HG03159 (cell line): ENCODE measurements around the gene SVOP.
"Not testable (repeated sequence)": the region's sequence is repeated elsewhere in the genome, so short reads cannot be mapped to it uniquely, and the experiment has no call there.

Experiments
- ATAC-seq: cut with Tn5 transposase; IDR thresholded peaks from one replicate; pipeline ENCODE4 v1.9.1; 2021; ENCODE audit warnings: mild to moderate bottlenecking, moderate library complexity; ENCODE audit not compliant: unreplicated experiment

The SVOP gene

DNA sequence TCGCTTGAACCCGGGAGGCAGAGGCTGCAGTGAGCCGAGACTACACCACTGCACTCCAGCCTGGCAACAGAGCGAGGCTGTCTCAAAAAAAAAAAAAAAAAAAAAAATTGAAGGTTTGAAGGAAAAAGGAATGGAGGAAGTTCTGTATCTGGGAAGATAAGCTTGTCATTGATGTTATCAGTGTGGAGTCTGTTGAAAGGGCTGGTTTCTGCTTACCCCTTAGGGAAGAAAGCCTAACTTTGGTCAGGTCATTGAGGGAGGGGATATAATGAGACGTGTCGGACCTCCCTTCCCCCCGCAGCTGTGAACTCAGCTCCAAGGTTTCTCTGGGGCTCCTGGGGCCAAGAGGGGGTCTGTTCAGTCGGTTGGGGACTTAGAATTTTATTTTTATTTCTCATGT, 124.5 kb downstream of the SVOP start:
- no peak for ATAC-seq

DNA sequence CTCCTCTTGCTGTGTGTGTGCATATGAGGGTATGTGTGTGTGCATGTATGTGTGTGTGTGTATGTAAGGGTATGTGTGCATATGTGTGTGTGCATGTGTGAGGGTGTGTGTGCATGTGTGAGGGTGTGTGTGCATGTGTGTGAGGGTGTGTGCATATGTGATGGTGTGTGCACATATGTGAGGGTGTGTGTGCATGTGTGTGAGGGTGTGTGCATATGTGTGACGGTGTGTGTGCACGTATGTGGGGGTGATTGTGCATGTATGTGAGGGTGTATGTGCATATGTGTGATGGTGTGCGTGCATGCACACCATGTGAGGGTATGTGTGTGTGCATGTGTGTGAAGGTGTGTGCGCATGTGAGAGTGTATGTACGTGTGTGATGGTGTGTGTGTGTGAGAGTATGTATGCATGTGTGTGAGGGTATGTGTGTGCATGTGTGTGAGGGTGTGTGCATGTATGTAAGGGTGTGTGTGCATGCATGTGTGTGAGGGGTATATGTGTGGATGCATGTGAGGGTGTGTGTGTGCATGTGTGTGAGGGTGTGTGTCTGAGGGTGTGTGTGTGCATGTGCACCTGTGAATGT, 125.6 kb downstream of the SVOP start:
- no peak for ATAC-seq

DNA sequence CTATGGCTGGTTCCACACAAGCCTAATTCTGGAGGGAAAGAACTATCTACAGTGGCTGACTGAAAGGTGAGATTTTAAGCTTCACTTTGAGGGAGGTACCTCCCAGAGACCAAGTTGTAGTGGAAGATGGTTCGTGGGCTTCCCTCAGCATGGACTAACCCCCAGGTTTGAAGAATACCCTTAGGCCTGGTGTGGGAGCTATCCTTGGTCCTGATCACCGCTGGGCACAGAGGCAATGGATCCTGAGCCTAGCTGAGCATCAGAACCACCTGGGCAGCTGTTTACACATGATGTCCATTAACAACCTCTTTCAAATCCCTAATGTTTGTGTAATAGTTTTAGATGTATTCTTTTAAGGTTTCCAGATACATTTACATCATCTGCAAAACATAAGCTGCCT, 130.7 kb downstream of the SVOP start:
- no peak for ATAC-seq

DNA sequence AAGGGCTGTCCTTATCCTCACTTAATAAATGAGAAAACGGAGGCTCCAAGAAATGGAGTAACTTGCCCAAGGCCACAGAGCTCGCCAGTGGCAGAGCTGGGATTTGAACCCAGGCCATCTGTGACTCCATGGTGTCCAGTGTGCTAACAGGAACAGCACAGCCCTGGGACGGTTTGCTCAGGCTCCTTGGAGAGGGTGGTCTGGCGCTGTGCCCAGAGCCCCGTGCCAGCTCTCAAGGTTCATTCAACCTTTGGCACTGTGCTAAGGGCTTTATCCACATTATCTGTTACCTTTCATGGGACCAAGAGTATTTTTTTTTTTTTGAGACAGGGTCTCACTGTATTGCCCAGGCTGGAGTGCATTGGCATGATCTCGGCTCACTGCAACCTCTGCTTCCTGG, 132.8 kb downstream of the SVOP start:
- no peak for ATAC-seq

DNA sequence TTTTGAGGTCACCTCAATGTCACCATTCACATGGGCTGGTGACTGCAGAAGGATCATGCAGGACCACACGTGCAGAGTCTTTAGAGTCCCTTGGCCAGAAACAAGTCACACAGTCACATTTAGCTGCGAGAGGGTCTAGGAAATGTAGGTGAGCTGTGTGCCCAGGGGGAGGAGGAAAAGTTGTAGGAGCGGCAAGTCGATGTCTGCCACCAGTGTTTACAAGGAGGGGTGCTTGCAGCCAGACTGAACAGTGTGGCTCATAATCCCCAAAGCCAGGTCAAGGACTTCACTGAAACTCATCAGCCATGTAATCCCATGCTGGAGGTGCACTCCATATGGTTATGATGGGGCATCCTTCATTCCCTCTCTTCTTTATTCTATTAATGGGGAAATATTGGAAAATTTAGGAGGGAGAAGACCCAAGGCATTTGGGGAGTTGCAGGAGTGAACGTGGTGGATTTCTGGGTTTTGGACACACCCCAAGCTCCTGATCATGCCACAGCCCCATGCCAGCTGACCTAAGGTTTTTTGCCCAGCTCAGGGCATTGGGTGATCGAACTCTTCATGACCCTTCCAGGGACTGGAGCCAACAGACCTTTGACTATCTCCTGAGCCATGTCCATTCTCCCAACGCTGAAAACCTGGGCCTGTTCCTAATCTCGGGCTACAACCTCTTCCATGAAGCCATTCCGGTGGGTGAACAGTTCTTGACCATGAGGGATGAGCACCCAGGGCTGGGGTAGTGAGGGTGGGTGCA, 133.8 kb downstream of the SVOP start:
- ATAC-seq: no peak

DNA sequence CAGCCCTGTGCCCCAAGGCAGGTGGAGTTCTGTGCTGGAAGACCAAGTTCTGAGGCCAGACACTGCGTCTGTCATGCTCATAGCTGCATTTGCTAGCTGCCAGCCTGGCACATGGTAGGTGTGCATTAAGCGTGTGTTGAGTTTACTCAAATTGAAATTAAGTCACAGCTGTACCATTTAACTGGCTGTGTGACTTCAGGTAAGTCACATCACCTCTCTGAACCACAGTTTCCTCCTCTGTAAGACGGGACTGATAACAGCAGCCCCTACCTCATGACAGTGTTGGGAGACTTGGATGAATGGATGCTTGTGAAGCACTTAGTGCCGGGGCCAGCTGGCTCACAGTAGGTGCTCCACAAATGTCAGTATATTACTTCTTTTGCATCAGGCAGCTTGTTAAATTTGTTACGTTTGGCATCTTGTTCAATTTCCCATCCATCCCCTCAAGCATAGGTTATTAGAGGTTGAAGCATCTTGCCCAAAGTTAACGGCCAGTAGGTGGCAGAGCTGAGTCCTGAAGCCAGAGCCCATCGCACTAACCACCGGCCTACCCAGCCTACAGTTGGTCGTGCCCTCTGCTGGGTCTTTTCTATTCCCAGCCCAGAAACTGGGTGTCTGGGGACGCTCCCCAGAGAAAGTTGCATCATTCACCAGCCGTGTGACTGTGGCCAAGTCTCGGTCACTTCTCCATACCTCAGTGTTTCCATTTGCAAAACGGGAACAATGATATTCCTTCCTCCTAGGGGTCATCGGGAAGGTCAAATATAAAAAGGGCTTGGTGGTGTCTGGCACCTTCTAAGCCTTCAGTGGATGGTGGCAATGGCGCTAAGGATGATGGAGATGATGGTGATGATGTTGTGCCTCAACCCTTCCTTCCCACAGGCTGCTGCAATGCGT, 136.5 kb downstream of the SVOP start:
- ATAC-seq: no peak

DNA sequence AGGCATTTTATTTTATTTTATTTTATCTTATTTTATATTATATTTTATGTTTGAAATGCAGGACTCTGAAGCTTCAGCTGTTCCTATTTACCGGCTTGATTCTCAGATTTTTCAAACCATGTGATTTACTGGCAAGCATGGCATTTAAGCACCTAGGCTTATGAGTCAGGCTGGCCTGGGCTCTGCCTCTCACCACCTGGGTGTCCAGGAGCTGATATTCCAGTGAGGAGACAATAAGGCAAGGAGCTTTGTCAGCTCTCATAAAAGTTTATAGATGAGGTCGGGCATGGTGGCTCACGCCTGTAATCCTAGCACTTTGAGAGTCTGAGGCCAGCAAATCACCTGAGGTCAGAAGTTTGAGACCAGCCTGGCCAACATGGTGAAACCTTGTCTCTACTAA, 138.9 kb downstream of the SVOP start:
- ATAC-seq: no peak

DNA sequence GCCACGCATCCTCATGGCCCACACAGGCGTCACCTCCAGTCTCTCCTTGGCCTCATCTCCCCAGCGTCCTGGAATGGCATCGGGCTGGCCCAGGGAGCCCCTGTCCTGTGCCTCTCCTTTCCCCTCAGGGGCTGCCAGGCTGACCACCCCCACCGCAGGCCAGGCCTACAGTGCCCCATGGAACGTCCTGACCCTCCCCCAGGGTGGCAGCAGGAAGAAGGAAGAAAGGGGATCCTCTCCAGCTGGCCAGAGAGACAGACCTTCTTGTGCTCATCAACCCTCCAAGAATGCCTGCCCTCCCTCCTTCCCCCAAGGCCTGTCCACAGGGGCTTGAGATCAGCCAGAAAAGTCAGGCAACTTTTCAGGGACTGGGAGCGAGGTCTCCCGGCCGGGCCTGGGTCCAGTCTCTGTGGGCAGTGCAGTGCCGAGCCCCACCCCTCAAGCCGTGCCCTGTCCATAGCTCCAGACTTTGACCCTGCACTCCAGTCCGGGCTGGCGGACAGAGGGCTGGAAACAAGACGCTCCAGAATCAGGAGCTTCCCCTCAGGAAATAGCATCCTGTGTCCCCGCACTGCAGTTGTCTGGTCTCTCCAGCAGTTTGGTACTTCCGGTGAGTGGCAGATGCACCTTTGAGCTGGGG, 141.1 kb downstream of the SVOP start, which contains the start of gene DAO:
Gene DAO (plus strand): TSS at position 478 of the 640 bp plus-strand sequence. CDS start 4,915 bp downstream, outside the sequence.
- ATAC-seq: no peak

DNA sequence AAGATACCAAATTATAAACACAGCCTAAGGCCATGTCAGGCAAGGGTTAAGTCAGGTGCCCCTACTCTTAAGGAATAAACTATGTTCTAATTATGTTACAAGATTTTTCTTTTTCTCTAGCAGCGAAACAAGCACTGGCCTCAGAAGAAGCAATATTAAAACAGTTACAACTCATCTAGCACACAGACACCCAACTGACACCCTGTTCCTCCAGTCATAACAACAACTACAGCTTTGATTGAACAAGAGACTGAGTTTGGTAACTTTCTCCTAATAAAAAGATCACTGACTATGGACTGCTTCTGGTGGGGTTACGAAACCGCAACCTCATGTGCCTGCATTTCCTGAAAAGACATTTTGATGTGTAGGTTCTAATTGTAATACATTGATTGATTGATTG, 144.3 kb downstream of the SVOP start:
- no peak for ATAC-seq

DNA sequence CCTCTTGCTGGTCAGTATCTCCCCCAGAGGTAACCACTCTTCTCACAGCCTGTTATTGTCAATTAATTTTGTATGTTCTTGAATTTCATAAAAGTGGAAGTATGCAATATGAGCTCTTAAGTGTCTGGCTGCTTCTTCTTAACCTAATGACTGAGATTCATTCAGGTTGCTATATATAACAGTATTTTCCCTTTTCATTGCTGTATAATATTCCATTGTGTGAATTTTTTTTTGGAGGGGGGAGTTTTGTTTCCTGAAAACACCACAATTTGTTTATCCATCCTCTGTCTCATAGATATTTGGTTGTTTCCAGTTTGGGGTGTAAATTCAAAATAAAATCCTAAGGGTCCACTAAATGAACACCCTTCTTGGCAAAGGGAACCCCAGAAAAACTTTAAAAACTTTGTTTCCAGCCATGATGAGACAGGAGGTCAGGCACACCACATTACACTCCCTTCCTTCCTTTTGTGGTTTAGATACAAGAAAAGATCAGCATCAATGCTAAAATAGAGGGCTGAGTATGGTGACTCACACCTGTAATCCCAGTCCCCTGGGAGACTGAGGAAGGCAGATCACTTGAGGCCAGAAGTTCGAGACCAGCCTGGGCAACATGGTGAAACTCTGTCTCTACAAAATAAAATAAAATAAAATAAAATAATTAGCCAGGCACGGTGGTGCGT, 145.0 kb downstream of the SVOP start:
- no peak for ATAC-seq

DNA sequence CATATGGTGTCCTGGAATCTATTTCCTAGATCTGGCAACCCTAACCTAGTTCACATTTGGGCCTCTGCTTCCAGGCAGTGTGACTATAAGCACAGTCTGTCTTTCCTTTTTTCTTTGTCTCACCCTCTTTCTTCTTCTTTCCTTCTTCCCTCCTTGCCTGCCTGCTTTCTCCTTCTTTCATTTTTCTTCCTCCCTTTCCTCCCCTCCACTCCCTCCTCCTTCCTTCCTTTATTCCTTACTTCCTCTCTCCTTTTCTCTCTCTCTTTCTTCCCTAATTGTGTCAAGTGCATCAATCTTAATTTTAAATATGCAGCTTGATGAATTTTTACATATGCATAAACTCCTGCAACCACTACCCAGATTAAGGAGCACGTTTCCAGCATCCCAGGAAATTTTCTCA, 145.6 kb downstream of the SVOP start:
- no peak for ATAC-seq

DNA sequence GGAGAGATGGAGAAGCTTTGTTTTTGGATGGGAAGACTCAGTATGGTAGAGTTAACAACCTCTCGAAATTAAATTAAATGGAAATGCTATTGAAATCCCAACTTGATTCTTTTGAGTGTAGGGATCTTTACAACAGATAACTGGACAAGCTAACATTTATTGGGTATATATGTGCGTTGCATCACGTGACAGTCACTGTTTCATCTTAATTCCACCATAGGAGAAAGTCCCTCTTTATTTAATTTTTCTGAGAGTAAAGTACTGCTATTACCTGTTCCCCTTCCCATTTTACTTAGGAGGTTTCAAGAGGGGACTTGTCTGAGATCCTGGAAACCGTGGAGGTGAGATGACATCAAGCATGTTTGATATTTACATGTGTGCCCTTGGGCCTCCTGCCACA, 152.1 kb downstream of the SVOP start:
- ATAC-seq: no peak

DNA sequence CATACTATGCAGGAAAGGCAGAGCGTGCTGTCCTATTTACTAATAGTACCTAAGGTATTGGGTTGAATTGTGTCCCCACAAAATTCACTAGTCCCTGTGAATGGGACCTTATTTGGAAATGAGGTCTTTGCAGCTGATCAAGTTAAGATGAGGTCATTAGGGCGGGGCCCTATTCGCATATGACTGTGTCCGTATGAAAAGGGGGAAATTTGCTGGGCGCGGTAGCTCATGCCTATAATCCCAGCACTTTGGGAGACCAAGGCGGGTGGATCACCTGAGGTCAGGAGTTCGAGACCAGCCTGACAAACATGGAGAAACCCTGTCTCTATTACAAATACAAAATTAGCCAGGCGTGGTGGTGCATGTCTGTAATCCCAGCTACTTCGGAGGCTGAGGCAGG, 154.8 kb downstream of the SVOP start:
- ATAC-seq: not testable (repeated sequence)

DNA sequence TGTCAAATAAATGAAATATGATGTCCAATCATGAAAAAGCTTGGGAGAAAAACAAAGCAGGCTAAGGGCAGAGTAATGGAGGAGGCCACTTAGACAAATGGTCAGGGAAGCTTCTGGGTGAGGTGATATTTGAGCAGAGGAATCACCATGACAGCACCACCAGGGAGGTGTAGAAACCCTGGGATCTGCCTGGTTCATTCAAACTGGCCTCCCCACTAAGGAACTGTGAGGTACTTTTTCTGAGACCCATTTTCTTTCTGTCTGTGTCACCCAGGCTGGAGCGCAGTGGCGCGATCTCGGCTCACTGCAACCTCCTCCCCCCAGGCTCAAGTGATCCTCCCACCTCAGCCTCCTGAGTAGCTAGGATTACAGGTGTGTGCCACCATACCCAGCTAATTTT, 155.7 kb downstream of the SVOP start:
- no peak for ATAC-seq

DNA sequence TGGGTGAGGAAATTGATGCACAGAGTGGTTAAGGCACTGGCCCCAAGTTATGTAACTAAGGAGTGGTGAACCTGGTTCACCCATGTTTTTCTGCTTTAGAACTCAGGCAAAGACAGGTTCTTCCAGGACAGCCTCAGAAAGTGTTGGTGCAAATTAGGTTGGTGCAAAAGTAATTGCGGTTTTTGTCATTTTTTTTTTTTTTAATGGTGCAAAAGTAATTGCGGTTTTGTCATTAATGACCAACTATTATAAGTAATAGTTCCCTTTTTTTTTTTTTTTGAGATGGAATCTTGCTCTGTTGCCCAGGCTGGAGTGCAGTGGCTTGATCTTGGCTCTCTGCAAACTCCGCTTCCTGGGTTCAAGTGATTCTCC, 158.3 kb downstream of the SVOP start:
- no peak for ATAC-seq

DNA sequence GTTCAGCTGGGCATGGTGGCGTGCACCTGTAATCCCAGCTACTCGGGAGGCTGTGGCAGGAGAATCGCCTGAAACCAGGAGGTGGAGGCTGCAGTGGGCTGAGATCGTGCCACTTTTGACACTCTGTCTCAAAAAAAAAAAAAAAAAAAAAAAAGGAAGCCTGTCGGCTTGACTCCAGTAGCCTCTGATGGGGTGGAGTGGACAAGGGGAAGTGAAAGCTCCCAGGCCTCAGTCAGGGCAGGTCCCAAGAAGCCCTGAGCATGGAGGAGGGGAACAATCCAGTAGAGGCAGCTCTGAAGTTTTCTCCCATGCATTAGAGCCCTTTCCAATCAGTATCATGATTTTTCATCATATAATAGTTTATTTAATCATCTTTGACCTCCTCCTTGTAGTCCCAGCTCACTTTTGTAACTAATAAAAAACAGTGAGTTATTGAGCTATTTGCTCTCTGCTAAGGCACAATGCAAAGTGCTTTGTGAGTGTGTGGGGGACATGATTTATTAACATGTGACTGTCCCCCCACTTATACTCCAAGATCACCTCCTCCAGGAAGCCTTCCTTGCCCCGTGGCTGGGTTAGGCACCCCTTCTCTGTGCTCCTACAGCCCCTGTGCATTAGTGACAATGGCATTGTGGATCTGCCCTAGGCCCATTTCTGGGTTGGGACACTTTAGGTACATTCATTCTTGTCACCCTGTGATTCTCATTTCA, 158.8 kb downstream of the SVOP start:
- ATAC-seq: no peak

DNA sequence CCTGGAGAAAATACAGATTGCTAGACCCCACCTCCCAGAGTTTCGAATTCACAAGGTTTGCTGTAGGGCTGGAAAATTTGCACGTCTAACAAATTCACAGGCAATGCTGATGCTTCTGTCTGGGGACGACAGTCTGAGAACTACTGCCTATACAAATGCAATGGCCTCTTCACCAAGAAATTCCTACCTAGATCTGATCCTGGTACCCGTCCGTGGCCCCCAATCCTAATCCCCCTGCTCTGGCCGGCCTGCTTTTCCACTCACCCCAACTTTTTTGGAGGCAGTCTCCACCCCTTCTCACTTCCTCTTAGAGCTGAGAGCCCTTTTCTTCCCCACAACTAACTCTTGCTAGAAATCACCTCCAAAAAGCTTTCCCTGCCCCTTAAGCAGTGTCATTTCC, 160.4 kb downstream of the SVOP start:
- no peak for ATAC-seq

DNA sequence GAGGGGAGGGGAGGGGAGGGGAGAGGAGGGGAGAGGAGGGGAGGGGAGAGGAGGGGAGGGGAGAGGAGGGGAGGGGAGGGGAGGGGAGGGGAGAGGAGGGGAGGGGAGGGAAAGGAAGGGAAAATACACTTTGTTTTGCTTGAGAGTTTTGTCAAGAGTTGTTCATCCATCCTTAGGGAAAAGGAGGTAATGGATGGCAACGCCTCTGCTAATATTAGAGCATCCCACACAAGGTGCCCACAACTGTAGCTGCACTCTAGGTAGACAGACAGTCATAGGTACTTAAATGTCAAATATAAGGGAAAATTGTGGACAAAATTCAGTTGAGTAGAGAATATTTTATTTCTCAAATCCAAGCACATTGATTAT, 161.0 kb downstream of the SVOP start:
- ATAC-seq: no peak

DNA sequence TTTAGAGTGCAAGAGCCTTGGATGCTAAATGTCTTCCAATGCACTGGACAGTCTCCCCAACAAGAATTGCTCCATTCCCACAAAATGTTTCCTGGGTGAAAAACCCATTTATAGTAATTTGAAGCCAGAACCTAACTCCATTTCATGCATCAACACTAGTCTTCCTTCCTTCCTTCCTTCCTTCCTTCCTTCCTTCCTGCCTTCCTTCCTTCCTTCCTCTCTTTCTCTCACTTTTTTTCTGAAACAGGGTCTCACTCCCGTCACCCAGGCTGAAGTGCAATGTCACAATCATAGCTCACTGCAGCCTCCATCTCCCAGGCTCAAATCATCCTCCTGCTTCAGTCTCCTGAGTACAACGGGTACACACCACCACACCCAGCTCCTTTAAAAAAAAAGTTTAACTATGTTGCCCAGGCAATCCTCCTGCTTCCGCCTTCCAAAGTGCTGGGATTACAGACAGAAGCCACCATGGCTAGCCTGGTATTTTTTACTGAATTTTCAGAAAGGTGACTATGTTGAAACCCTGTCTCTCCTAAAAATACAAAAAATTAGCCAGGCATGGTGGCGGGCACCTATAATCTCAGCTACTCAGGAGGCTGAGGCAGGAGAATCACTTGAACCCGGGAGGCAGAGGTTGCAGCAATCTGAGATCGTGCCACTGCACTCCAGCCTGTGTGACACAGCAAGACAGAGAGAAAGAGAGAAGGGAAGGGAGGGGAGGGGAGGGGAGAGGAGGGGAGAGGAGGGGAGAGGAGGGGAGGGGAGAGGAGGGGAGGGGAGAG, 161.5 kb downstream of the SVOP start:
- not testable (repeated sequence) for ATAC-seq
